GM12878 (cell line): ENCODE measurements around the gene HSP90AB1. TPM values are rescaled to one million over a fixed set of nuclear protein-coding genes. Genes with fewer than 3 reads are reported as not detected.
A peak's percentile ranks its signal among the peaks of the same experiment; 100 is the strongest.

Experiments
- ATAC-seq: fragments of 200-7000 bp; cut with Tn5 transposase; 3 replicates; pipeline ENCODE4 v1.9.1; 2020; ENCODE audit warnings: mild to moderate bottlenecking, moderate library complexity
- BruUV-seq: library from RNA; stranded (reverse); fragments of 400-500 nt; replicated peaks from 2 replicates; lab custom pipeline; 2021; lab: Mats Ljungman, UMichigan
- CTCF ChIA-PET: fragments of 300-600 bp; sonication (Branson Sonifier 250); formaldehyde crosslinking; extraction: SDS; loops from one replicate; lab custom pipeline; 2021; ENCODE audit warnings: inconsistent platforms; lab: Yijun Ruan, JAX
- POLR2A ChIA-PET: fragments of 350-600 bp; formaldehyde crosslinking; extraction: SDS; loops from one replicate; lab custom pipeline; 2021; ENCODE audit warnings: inconsistent platforms; lab: Charles Lee
- RAD21 ChIA-PET: fragments of 300-600 bp; sonication (Branson Sonifier 250); formaldehyde crosslinking; loops from one replicate; lab custom pipeline; 2023; ENCODE audit warnings: antibody characterized with exemption; ENCODE audit not compliant: unreplicated experiment; lab: Charles Lee
- SMC1A ChIA-PET: fragments of 300-600 bp; sonication (Branson Sonifier 250); formaldehyde crosslinking; loops from one replicate; lab custom pipeline; 2023; ENCODE audit not compliant: unreplicated experiment, uncharacterized antibody; lab: Charles Lee
- DNase-seq: peaks from one replicate; pipeline ENCODE4 v3.0.0-alpha.2; 2011; ENCODE audit warnings: low read depth, low spot score
- FAIRE-seq: peaks from 3 replicates; lab custom pipeline; 2011; peaks lifted over from hg19 to GRCh38; lab: Jason Lieb, UNC
- H2AFZ ChIP-seq: 2 replicates; pipeline ENCODE4 v1.6.0; 2011; ENCODE audit warnings: low read depth, low read length, control low read depth; ENCODE audit not compliant: control insufficient read depth
- H3K27ac ChIP-seq: 2 replicates; pipeline ENCODE4 v1.5.1; 2011; ENCODE audit warnings: control low read depth; ENCODE audit not compliant: control insufficient read depth, insufficient read depth
- H3K27me3 ChIP-seq, 2 experiments: replicated peaks in 1 of 2; 2 replicates each; pipeline versions ENCODE4 v1.6.0 to v1.6.1; 2011; ENCODE audit warnings: low read length in 1 of 2; ENCODE audit not compliant: control insufficient read depth in 2 of 2, insufficient read depth in 2 of 2
- H3K36me3 ChIP-seq, 2 experiments: 2 replicates each; pipeline ENCODE4 v1.5.1; 2011; ENCODE audit warnings: low read length in 1 of 2; ENCODE audit not compliant: control insufficient read depth in 2 of 2, insufficient read depth in 2 of 2
- H3K4me1 ChIP-seq: 2 replicates; pipeline ENCODE4 v1.6.1; 2011; ENCODE audit warnings: mild to moderate bottlenecking, low read length, moderate library complexity, mixed read lengths; ENCODE audit not compliant: control insufficient read depth, insufficient read depth
- H3K4me2 ChIP-seq: 2 replicates; pipeline ENCODE4 v1.6.0; 2011; ENCODE audit warnings: control low read depth; ENCODE audit not compliant: control insufficient read depth, insufficient read depth
- H3K4me3 ChIP-seq: fragments of 200-600 bp; sonication (generic); 2 replicates; pipeline ENCODE4 v1.5.1; 2016
- H3K79me2 ChIP-seq: 2 replicates; pipeline ENCODE4 v1.6.0; 2011; ENCODE audit warnings: low read length; ENCODE audit not compliant: control insufficient read depth, insufficient read depth
- H3K9ac ChIP-seq: 2 replicates; pipeline ENCODE4 v1.8.0; 2011; ENCODE audit warnings: low read length, control low read depth, mixed read lengths; ENCODE audit not compliant: control insufficient read depth, insufficient read depth
- H3K9me3 ChIP-seq: replicated peaks from 3 replicates; pipeline ENCODE4 v1.5.1; 2011; ENCODE audit warnings: mild to moderate bottlenecking, low read length; ENCODE audit not compliant: control insufficient read depth, insufficient read depth
- H4K20me1 ChIP-seq: 2 replicates; pipeline ENCODE4 v1.6.0; 2011; ENCODE audit not compliant: control insufficient read depth, insufficient read depth
- GATAD2B ChIP-seq: fragments of 450-650 bp; conservative IDR thresholded peaks from 2 replicates; pipeline ENCODE4 v1.6.1; 2017; ENCODE audit warnings: low read depth, mild to moderate bottlenecking, moderate library complexity
- HSF1 ChIP-seq: fragments of 150-350 bp; IDR thresholded peaks from 2 replicates; pipeline ENCODE4 v1.6.1; 2014; ENCODE audit warnings: mild to moderate bottlenecking, low read depth, low read length
- NFXL1 ChIP-seq: fragments of 450-650 bp; IDR thresholded peaks from 2 replicates; pipeline ENCODE4 v1.6.1; 2017; ENCODE audit warnings: antibody characterized with exemption, mild to moderate bottlenecking, borderline replicate concordance
- NKRF ChIP-seq: fragments of 450-650 bp; conservative IDR thresholded peaks from 2 replicates; pipeline ENCODE4 v1.6.1; 2017; ENCODE audit warnings: mild to moderate bottlenecking, moderate library complexity
- PML ChIP-seq: IDR thresholded peaks from 2 replicates; pipeline ENCODE4 v1.6.1; 2012; ENCODE audit warnings: low read length, inconsistent platforms
- RCOR1 ChIP-seq: conservative IDR thresholded peaks from 2 replicates; pipeline ENCODE4 v1.6.1; 2012; ENCODE audit warnings: low read depth, low read length, improper control_type of control experiment
- RELA ChIP-seq: fragments of 450-650 bp; IDR thresholded peaks from 2 replicates; pipeline ENCODE4 v1.8.0; 2014; ENCODE audit warnings: borderline replicate concordance; ENCODE audit not compliant: partially characterized antibody
- SMAD1 ChIP-seq: fragments of 450-650 bp; IDR thresholded peaks from 2 replicates; pipeline ENCODE4 v1.6.1; 2018; ENCODE audit warnings: mild to moderate bottlenecking, low read depth; ENCODE audit not compliant: partially characterized antibody
- SMC3 ChIP-seq: IDR thresholded peaks from 2 replicates; pipeline ENCODE4 v1.6.1; 2011; ENCODE audit warnings: low read length, improper control_type of control experiment, borderline replicate concordance
- ZNF622 ChIP-seq: fragments of 450-650 bp; IDR thresholded peaks from 2 replicates; pipeline ENCODE4 v1.6.1; 2017; ENCODE audit warnings: mild to moderate bottlenecking, inconsistent platforms
- WGBS: methylation state at CpG from one replicate; pipeline ENCODE4 v1.1.6; 2016; ENCODE audit warnings: low lambda C conversion rate; ENCODE audit not compliant: insufficient replicate concordance, insufficient coverage; ENCODE audit errors: missing lambda C conversion rate; 5-methylcytosine and 5-hydroxymethylcytosine counted together
- in situ Hi-C: fragments of 300-500 bp; cut with MboI; formaldehyde crosslinking; loops from 9 replicates; pipeline ENCODE4 v1.14.3; 2018; ENCODE audit warnings: mixed read lengths
- intact Hi-C: fragments of 100-400 bp; cut with micrococcal nuclease; formaldehyde crosslinking; loops from one replicate; pipeline ENCODE4 v1.14.2; 2022; ENCODE audit not compliant: unreplicated experiment
- polyA plus RNA-seq, 11 experiments: library from polyadenylated mRNA; depleted of rRNA in 4 of 11; unstranded in 6 of 11; stranded (reverse) in 5 of 11; fragments of >200 nt; fragmentation: Nextera tagmentation in 4 of 11; fragmentation: Illumina TruSeq in 1 of 11; extraction: Ambion mirVana in 4 of 11; extraction: Trizol in 1 of 11; gene quantifications; 1 replicate in 1 of 11; 2 replicates in 10 of 11; pipeline versions ENCODE4 v1.2.1 to v1.2.3, GENCODE V29; 2011 to 2016; ENCODE audit warnings: inconsistent platforms in 2 of 11, missing spikeins in 2 of 11, low read depth in 1 of 11
- total RNA-seq, 4 experiments: library from RNA; depleted of rRNA in 3 of 4; stranded (reverse); fragments of >200 nt in 3 of 4; fragmentation: Illumina TruSeq in 1 of 4; extraction: Trizol in 1 of 4; gene quantifications; 2 replicates each; pipeline versions ENCODE4 v1.2.1 to v1.2.3, GENCODE V29; 2013 to 2021
- TF ChIP-seq, protein P1 (sequence below): fragments of 450-650 bp; IDR thresholded peaks from 2 replicates; pipeline ENCODE4 v1.6.1; 2016; ENCODE audit warnings: mild to moderate bottlenecking
- TF ChIP-seq, protein P2 (sequence below): fragments of 450-650 bp; IDR thresholded peaks from 2 replicates; pipeline ENCODE4 v1.6.1; 2017; ENCODE audit warnings: mild to moderate bottlenecking, low read depth, inconsistent platforms; ENCODE audit not compliant: poor library complexity, severe bottlenecking

The HSP90AB1 gene
- total and polyA plus RNA-seq, 10 of the 15 experiments (the other 5 are each of a cell fraction or from before 2014, with no cell fraction given), result 988 to 1,682 (median 1,146) TPM

DNA sequence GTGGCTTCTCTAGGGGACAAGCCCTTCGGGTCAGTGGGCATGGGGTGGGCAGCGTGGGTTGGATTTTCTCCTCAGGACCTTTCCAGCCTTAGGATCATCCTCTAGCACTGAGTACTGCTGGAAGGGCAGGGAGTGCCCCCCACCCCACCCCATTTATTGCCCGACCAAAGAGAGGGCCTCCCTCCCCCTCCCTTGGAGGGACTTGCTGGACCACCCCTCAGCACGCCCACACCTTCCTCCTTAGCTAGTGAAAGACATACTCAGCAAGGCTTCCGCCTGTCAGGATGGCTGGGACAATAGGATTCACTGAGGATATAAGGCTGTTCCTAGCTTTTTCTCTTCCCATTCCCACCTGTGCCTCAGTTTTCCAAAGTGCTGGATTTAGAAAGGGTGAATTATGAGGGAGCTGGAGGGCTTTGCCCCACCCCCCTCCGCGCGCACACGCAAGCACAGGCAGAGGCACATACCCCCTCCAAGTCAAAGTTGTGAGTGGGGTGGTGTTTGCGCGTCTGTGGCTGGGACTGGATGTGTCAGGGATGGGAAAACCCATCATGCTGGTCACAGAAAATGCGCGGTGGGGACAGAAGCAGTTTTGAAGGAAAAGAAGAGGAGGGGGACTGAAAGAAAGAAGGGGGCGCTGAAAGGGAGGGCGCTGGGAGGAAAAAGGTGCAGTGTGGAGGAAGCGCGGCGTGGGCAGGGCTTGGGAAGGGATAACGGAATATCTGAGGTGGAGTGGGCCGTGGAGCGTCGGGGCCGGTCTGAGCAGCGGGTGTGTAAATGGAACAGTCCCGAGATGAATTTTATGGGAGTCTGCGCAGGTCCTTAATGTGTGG, 24.2 kb upstream of the HSP90AB1 start (continued):
- no peak for TF ChIP-seq HSF1
- 0 out of 2 replicates have a peak, but pooled peaks have one; percentile 31 for TF ChIP-seq GATAD2B
- no peak for TF ChIP-seq RELA

DNA sequence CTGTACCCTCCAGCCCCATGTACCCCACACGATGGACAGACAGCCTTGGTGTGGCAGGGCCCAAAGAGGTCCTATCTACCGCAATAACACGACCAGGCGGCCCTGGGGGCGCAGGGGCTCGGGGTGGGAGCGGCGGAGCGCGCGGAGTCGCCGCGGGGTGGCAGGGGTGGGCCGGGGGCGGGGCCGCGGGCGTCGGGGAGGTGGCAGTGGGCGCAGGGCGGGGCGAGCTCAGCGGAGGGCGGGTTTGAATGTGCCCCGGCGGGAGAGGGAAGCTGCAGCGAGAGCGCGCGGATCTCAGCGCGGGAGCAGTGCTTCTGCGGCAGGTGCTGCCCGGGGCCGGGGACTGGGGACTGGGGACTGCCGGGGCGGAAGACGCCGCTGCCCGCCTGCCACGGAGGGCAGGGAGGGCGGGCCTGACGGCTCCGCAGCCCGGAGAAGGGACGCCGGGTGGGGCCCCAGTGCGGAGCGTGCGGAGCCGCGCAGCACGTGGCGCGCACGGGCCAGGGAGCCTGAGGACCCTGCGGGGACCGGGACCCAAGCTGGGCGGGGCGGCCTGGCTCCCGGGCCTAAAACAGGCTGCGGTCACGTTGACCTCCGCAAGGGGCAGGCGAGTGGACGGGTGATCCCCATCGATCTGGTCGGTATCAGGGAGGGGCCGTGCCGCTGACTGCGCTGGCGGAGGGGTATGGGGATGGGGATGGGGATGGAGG, 23.4 kb upstream of the HSP90AB1 start, which contains the start of gene SLC29A1:
TSS of gene SLC29A1 (plus strand) at position 277 of the 710 bp plus-strand sequence. CDS start 3,719 bp downstream, outside the sequence.
- 0% methylated on average over 19 of the region's 73 CpGs for WGBS
- no TSS peak for BruUV-seq
- H3K27ac ChIP-seq, result peak within 1 kb of the TSS; percentile 43
- no peaks in the 10 kb centered on the region for H3K9me3 ChIP-seq
- no peaks in the 10 kb centered on the region for H4K20me1 ChIP-seq
- peaks cover 27% of the 10 kb centered on the region for H3K4me1 ChIP-seq
- no peak for FAIRE-seq
- DNase-seq, result no peak
- no peaks in the 10 kb centered on the region for H3K27me3 ChIP-seq
- in situ Hi-C loops, result no loop called here
- H3K9ac ChIP-seq, result peak within 1 kb of the TSS; percentile 71
- ChIA-PET POLR2A (interaction anchor here (1.0 to 7.0 kb wide), 10 partner anchors 12 to 41 kb away, joined by 3 to 63 read pairs (median 6); partner anchors contain the start of gene HSP90AB1), CTCF (interaction anchor here (0.6 to 6.0 kb wide), 10 partner anchors 12 to 127 kb away, joined by 3 to 95 read pairs (median 9); partner anchors contain the start of gene HSP90AB1), SMC1A (interaction anchor here (0.6 to 2.2 kb wide), 8 partner anchors 11 to 47 kb away, joined by 3 to 18 read pairs (median 6); no protein-coding TSS in a partner anchor), RAD21 (interaction anchor here (0.8 to 4.5 kb wide), 14 partner anchors 12 to 50 kb away, joined by 3 to 23 read pairs (median 7); partner anchors contain the start of gene HSP90AB1)
- H3K36me3 ChIP-seq, result no peaks in the 10 kb centered on the region; a peak in 1 of 4 replicates
- H3K4me3 ChIP-seq, result peak within 1 kb of the TSS; percentile 83
- ATAC-seq, result peak; percentile 53
- H2AFZ ChIP-seq, result peak within 1 kb of the TSS; percentile 83
- peaks cover 31% of the 10 kb centered on the region for H3K79me2 ChIP-seq
- peak within 1 kb of the TSS; percentile 95 for H3K4me2 ChIP-seq
- intact Hi-C loops, result no loop called here
- TF ChIP-seq SMC3 (no peak), NKRF (peak; percentile 89), SMAD1 (no peak), NFXL1 (no peak), ZNF622 (no peak), PML (no peak), RCOR1 (no peak)
- TF ChIP-seq, protein P1, sequence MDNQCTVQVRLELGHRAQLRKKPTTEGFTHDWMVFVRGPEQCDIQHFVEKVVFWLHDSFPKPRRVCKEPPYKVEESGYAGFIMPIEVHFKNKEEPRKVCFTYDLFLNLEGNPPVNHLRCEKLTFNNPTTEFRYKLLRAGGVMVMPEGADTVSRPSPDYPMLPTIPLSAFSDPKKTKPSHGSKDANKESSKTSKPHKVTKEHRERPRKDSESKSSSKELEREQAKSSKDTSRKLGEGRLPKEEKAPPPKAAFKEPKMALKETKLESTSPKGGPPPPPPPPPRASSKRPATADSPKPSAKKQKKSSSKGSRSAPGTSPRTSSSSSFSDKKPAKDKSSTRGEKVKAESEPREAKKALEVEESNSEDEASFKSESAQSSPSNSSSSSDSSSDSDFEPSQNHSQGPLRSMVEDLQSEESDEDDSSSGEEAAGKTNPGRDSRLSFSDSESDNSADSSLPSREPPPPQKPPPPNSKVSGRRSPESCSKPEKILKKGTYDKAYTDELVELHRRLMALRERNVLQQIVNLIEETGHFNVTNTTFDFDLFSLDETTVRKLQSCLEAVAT, result no peak
- TF ChIP-seq, protein P2, sequence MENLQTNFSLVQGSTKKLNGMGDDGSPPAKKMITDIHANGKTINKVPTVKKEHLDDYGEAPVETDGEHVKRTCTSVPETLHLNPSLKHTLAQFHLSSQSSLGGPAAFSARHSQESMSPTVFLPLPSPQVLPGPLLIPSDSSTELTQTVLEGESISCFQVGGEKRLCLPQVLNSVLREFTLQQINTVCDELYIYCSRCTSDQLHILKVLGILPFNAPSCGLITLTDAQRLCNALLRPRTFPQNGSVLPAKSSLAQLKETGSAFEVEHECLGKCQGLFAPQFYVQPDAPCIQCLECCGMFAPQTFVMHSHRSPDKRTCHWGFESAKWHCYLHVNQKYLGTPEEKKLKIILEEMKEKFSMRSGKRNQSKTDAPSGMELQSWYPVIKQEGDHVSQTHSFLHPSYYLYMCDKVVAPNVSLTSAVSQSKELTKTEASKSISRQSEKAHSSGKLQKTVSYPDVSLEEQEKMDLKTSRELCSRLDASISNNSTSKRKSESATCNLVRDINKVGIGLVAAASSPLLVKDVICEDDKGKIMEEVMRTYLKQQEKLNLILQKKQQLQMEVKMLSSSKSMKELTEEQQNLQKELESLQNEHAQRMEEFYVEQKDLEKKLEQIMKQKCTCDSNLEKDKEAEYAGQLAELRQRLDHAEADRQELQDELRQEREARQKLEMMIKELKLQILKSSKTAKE, result no peak
